SKM-1 (cell line): ENCODE measurements around the gene UBR1.
"Not testable (repeated sequence)": the region's sequence is repeated elsewhere in the genome, so short reads cannot be mapped to it uniquely, and the experiment has no call there.

Experiments used
- DNase-seq: peaks from one replicate; lab custom pipeline; 2025; ENCODE audit not compliant: unreplicated experiment; lab: John Stamatoyannopoulos, UW

UBR1 gene

DNA sequence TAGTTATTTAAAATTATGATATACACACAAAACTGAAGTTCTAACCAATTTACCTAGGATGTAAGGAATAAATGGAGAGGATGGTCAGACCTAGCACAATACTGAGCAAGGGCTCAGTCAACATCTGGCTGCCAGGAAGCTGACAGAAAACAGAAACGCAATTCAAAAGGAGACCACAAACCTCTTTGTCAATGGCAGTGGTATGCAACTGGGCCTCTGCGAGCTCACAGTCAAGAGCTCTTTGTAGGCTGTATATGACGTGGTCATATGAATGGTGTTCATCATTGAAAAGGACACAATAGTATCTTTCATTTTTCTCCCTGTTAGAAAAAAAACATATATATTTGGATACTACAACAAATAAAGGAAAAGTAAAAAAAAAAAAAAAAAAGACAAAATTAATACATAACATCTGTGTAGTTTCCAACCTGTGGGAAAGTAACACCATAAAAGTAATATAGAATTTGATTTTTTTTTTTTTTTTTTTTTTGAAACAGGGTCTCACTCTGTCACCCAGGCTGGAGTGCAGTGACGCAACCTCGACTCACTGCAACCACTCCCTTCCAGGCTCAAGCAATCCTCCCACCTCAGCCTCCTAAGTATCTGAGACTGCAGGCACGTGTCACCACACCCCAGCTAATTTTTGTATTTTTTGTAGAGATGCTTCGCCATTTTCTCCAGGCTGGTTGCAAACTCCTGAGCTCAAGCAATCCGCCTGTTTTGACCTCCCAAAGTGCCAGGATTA, 37.9 kb downstream of the UBR1 start:
- no peak for DNase-seq

DNA sequence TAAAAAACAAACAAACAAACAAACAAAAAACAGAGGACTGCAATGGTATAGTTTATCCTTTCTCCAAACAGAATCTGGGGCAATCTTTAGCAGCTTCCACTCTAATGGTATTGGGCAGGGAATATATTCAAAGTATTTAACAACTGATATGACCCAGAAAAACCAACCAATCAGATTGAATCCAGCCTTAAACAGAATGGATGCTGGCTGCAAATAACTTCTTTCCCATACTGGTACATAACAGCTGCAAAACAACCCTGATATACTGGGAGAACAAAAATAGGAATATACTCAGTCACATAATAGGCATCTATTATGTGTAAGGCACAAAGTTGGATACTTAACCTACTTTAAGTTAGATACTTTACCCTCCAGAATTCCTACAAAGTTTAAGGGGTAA, 49.1 kb downstream of the UBR1 start:
- DNase-seq, result no peak

DNA sequence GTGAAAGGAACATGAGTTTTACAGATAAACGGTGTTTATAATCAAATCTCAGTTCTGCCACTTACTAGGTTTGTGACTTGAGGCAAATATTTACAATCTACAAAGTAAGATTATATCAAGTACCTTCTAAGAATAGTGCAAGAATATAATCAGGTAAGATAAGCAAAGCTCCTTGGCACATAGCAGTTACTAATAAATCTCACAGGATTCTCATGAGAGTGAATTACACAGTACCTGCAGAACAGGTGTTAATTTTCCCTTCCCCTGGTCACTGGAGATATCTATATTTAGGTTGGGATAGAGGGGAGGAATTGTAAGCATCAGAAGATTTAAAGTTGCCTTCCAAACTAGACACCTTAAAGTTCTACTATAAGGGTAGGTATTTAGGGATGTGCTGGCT, 53.0 kb downstream of the UBR1 start:
- DNase-seq, result no peak

DNA sequence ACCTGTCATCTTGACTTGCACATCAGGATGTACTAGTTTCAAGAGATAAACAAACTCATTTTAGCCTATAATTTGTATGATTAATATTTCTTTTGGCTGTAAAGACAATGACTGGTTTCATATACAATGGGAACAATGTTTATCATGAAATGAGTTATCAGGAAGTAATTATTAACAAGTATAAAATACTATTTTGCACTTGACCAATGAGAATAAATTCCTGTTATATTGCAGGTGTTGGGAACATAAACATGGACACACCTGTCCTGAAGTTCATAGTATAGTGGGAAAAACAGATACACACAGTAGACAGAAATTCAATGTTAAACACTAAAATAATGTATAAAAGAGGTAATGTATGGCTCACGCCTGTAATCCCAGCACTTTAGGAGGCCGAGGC, 56.9 kb downstream of the UBR1 start:
- no peak for DNase-seq

DNA sequence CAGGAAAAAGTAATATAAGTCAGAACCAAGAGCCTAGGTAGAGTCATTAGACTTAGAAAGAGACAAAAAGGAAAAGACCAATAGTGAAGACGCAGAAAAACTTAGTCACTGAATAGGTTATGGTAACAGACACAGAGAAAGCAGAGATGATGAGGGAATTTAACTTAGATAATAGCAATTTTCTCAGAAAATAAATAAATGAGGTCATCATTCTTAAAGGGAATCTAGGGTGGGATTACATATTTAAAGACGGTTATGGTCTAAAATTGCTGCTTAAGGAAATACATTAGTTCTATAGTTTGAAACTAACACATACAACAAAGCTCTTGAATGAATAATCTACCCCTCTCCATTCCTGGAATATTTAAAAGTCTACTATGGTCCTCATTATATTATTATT, 59.4 kb downstream of the UBR1 start:
- no peak for DNase-seq

DNA sequence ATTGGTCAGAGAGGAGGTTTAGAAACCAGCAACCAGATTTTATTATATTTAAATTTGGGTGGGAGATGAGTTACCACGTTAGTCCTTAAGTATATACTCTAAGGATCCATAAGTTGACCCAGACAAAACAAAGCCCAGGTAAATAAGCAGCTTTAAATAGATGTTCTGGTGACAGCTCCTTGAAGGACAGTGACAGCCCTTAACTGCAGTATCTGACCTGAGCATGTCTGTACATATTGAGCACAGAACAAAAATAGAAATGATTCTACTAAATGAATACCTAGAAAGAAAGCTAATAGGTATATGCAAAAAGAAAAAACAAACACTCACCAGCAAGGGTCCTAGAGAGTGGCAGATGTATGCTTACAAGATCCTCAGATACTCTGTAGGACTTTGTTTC, 63.0 kb downstream of the UBR1 start:
- DNase-seq, result no peak

DNA sequence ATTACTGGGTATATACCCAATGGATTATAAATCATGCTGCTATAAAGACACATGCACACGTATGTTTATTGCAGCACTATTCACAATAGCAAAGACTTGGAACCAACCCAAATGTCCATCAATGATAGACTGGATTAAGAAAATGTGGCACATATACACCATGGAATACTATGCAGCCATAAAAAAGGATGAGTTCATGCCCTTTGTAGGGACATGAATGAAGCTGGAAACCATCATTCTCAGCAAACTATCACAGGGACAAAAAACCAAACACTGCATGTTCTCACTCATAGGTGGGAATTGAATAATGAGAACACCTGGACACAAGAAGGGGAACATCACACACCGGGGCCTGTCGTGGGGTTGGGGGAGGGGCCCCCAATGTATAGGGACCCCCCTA, 64.8 kb downstream of the UBR1 start:
- DNase-seq, result not testable (repeated sequence)

DNA sequence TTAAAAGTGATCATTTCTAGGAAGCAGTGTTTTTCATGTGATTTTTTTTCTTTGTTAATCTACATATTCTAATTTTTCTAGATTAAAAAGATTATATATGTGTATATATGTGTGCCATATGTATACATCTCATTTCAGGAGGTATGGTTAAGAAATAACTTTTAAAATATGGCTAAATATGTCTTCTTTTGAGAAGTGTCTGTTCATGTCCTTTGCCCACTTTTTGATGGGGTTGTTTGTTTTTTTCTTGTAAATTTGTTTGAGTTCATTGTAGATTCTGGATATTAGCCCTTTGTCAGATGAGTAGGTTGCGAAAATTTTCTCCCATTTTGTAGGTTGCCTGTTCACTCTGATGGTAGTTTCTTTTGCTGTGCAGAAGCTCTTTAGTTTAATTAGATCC, 70.6 kb downstream of the UBR1 start:
- DNase-seq, result not testable (repeated sequence)

DNA sequence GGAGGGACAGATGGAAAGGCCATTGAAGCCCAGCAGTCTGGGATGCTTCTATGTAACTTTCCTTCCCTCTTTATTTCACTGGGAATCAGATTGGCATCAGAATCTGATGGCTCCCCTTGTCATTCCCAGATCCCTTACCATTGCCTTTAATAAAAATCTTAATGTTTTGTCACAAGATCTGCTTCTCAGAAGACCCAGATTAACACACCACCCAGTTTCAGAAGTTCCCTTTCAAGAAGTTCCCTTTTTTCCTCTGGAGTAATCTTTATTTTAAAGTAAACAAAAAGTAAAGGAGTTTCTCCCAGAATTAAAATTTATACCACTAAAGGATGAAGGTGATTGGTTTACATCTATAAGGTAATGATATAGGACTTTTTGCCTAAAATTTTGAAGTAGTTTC, 76.4 kb downstream of the UBR1 start:
- no peak for DNase-seq

DNA sequence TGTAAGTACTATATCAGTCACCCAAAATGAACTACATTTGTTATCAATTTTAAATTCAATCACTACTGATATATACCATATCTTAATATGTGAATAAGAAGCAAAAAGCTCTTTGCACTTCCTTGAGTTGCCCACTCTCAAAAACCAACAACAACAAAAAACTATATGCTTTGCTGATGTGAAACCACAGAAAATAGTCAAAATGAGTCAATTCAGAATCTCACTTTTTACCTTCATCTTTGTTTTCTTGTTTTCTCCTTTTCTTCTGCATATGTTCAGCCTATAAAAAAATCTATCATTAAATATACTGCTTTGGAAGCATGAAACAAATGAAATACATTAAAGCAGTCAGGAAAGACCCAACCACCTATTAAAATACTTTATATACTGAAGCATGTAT, 80.7 kb downstream of the UBR1 start:
- DNase-seq, result no peak

DNA sequence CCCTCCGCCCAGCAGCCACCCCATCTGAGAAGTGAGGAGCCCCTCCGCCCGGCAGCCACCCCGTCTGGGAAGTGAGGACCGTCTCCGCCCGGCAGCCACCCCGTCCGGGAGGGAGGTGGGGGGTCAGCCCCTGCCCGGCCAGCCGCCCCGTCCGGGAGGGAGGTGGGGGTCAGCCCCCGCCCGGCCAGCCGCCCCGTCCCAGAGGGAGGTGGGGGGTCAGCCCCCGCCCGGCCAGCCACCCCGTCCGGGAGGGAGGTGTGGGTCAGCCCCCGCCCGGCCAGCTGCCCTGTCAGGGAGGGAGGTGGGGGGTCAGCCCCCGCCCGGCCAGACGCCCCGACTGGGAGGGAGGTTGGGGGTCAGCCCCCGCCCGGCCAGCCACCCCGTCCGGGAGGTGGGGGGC, 91.2 kb downstream of the UBR1 start:
- not testable (repeated sequence) for DNase-seq

DNA sequence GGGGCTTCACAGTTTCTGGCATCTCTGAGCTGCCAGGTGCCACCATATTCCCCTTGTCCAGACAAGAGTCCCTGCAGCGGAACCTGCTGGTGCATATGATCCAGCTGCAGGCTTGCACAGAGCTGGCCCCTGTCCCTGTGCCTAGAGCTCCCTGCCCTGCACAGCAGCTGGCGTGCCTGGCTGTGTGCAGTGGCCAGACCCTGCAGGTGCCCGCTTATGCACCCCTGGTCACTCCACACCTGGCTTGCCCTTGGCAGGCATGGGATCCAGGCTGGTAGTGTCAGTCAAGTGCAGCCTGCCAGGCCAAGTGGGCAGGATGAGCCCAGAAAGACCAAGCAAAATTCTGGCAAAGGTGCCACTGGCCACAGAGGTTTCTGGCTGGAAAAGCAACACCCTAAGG, 96.6 kb downstream of the UBR1 start:
- DNase-seq, result no peak

DNA sequence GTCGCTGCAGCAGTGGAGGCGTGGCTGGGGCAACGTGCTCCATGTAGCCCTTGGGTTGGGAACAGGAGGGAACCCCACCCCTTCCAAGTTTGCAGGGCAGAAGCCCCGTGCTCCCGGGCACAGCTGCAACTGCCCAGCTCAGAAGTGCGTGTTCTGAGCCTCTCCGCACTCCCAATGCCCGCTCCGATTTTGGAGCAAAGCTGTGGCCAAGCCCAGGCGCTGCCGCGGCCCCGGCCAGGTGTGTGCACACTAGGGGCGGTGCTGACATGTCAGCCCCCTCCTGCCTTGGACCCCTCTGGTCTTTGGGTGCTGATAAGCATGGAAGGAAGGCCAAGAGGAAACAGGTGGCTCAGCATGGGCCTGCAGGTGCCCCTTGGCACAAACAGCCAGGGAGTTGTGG, 97.7 kb downstream of the UBR1 start:
- no peak for DNase-seq

DNA sequence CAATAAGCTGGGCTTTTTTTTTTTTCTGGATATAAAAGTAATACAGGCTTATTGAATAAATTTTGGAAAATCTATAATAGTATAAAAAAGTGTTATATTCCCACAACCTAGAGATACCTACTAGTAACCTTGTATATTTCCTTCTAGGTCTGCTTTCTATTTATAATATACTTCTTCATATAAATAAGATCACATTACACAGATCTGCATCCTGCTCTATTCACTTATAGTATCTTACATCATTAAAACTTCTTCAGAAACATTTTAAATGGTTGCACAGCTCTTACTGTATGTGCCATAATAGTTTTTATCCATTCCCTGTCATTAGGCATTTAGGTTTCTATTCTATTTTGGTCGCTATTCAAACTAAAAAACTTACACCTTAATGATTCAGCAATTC, 98.3 kb downstream of the UBR1 start:
- DNase-seq, result no peak

DNA sequence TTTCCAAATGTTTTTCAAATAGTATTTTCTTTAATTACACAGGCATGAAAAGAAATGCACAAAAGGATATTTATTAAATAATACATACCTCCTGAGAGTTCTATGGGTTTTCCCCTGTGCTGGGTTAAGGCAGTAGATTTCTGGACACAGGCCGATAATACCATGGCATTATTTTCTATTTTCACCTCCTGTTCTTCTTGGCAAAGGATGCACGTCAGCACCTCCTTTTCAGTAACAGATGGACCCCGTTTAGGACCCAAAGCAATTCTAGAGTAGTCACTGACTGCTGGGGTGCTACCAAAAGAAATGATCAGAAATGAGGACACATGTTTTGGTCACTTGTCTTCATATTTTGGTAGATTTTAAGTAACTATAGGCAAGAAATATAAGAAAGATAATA, 98.8 kb downstream of the UBR1 start:
- DNase-seq, result no peak

DNA sequence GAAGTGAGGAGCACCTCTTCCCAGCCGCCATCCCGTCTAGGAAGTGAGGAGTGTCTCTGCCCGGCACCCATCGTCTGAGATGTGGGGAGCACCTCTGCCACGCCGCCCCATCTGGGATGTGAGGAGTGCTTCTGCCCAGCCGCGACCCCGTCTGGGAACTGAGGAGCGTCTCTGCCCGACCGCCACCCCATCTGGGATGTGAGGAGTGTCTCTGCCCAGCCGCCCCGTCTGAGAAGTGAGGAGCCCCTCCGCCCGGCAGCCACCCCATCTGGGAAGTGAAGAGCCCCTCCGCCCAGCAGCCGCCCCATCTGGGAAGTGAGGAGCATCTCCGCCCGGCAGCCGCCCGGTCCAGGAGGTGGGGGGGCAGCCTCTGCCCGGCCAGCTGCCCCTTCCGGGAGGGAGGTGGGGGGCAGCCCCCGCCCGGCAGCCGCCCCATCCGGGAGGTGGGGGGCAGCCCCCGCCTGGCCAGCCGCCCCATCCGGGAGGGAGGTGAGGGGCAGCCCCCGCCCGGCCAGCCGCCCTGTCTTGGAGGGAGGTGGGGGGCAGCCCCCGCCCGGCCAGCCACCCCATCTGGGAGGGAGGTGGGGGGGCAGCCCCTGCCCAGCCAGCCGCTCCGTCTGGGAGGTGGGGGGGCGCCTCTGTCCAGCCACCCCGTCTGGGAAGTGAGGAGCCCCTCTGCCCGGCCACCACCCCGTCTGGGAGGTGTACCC, 100.8 kb downstream of the UBR1 start:
- DNase-seq, result not testable (repeated sequence)

DNA sequence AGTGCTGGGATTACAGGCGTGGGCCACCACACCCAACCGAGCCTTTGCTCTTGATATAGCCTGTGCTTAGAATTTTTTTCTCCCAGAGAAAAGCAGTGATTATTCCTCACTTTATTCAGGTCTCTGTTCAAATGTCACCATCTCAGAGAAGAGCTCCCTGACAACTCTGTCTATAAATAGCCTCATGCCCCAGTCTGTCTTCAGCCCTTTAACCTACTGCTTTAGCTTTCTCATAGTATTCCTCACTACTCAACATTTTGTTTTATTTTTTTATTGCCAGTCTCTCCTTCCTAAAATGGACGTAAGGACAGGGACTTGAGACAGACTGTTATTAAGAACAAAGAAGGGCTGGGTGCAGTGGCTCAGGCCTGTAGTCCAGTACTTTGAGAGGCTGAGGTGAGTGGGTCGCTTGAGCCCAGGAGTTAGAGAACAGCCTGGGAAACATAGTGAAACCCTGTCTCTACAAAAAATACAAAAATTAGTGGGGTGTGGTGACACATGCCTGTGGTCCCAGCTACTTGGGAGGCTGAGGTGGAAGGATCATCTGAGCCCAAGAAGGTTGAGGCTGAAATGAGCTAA, 106.5 kb downstream of the UBR1 start:
- no peak for DNase-seq

DNA sequence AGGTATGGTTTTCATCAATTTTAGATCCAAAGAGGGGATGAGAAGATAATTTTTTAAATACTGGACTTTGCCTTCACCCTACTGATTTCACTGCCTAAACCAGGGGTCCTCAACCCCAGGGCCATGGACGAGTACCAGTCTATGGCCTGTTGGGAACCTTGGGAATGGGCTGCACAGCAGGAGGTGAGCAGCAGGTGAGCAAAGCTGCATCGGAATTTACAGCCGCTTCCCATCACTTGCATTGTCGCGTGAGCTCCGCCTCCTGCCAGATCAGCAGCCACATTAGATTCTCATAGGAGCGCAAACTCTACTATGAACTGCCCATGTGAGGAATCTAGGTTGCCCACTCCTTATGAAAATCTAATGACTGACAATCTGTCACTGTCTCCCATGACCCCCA, 109.0 kb downstream of the UBR1 start:
- DNase-seq, result no peak

DNA sequence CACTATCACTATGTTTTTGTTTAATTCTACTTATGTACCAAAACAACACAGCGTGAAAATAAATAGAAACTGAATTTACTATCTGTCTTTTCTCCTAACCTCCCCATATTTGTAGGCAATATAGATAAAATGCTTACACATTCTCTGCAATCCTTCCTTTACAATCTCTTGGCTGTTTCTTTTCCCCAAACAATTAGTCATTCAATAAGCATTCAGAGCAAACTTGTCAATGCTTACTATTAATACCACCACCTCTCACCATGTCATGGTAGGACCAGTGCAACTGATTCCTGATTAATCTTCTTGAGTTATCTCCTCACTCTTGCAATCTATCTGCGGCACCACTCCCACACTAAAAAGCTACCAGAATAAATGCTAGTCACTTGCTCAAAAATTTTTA, 111.3 kb downstream of the UBR1 start:
- DNase-seq, result no peak

DNA sequence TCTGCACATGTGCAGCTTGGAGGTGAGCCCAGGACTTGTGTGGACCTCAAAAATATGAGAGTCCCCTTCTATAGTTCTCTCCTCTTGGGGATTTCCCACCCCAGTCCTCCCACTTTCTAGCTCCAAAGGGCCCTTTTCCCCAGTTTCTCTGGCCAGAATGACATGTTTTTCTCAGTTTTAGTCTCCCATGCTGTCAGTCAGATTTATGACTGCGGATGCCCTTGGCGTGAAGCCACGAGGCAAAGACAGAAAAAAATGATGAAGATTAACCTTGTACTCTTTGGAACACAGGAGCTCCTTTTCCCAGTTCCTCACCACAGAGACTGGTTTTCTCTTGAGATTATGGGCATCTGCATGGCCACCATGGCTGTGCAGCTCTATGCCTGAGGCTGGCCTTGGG, 113.2 kb downstream of the UBR1 start:
- DNase-seq, result no peak

DNA sequence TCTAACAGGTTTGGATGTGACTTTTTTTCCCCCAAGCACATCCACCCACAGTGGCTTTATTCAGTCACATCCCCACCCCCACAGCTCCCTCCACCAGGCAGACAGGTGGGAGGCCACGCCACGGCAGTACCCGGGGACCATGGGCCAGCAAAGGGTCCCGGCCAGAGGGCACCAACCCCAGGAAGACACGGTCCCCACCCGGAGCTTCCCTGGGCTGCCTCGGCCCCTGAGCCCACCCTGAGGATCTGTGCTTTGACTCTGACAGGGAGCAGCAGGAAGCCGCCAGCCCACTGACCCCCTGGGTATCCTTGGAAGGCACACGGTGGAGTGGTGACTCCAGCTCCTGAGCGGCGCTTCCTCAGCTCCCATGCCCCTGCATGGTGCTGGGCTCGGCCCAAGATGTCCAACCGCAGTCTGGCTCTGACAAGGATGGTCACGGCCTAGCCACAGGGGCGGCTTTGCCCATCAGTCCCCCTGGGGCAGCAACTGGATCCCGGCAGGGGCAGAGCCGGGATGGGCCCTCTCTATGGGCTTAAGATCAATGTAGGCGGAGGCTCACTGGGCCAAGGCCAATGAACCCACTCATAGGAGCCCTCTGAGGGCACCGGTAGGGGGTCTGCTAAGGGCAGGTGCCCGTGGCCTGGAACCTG, 119.0 kb downstream of the UBR1 start:
- no peak for DNase-seq

DNA sequence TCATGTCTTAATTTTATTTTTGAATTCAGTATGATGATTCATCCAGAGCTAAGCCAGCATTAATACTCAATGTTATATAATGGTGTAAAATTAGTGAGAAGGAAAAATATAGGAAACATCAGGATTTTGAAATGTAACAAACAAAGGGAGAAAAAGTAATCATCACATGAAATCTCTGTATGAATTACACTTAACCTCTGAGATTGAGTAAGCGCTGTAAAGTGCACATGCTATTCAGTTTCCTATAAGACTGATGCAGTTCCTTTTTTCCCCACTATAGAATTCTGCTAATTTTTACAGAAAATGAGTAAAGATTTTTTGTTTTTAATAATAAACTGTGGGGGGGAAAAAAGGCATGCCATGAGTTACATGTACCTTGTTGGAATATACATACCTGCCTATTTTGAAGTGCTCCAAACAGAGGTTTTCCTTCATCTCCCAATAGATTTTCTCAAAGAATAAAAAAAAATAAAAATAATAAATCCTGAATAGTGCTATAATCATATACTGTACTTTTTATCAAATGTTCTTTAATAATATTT, 121.3 kb downstream of the UBR1 start:
- no peak for DNase-seq
